Measurements from ENCODE around the gene GPR108.
A peak's percentile ranks its signal among the peaks of the same experiment; 100 is the strongest.

DNA sequence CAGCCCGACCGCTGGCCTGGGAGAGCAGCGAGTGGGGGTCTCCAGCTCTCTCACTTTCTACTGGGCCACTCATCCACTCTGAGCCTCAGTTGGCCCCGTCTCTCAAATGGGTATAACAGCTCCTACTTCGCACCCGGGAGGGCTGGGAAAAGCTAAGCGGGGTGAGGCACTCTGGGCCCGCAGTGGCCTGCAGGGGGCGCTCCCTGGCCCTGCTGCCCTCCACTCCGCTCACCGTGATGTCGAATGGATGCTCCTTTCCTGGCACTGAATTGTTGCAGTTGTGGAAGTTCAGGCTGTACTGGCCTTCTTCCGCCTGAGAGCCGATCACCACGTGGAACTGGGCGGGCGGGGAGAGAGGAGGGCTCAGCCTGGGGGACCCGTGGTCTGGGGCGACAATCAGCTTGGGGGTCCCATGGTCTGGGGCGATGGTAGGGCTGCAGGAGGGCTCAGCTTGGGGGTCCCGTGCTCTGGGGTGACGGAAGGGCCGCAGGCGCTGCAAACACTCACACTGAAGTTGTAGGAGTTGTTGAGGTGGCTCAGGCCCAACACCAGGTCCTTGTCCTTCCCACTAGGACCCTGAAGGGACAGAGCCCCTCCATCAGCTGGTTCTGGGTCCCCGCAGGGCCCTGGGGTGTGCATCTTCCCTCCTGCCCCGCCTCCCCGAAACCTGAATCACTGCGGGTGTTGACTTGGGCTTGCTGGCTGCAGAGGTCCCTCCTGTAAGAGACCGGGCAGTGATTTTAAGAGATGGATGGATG is 3.9 kb downstream of the GPR108 start:
- TF ChIP-seq, protein P1, sequence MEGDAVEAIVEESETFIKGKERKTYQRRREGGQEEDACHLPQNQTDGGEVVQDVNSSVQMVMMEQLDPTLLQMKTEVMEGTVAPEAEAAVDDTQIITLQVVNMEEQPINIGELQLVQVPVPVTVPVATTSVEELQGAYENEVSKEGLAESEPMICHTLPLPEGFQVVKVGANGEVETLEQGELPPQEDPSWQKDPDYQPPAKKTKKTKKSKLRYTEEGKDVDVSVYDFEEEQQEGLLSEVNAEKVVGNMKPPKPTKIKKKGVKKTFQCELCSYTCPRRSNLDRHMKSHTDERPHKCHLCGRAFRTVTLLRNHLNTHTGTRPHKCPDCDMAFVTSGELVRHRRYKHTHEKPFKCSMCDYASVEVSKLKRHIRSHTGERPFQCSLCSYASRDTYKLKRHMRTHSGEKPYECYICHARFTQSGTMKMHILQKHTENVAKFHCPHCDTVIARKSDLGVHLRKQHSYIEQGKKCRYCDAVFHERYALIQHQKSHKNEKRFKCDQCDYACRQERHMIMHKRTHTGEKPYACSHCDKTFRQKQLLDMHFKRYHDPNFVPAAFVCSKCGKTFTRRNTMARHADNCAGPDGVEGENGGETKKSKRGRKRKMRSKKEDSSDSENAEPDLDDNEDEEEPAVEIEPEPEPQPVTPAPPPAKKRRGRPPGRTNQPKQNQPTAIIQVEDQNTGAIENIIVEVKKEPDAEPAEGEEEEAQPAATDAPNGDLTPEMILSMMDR (IDR thresholded peaks at IDR 0.05), result peak; percentile 52
- TF ChIP-seq EZH2 (IDR thresholded peaks at IDR 0.05) (no peak), EZH2phosphoT487 (IDR thresholded peaks at IDR 0.05) (no peak)
